Activated T-helper 1 cell treated with anti-CD3 and anti-CD28 coated beads, Interleukin-12 subunit alpha, Interleukin-12 subunit beta, Interleukin-2, Interleukin-4 antibody, amounts not matched to agents 30 ng/mL and 10 ng/mL and 1 ng/mL, durations not matched to agents 14 hours and 24 hours and 36 hours (primary cell): Measurements from ENCODE around the gene SEMG2. TPM values are rescaled to one million over a fixed set of nuclear protein-coding genes. Genes with fewer than 3 reads are reported as not detected.

Experiments
- total RNA-seq: library from RNA; stranded (reverse); gene quantifications from 2 replicates; pipeline ENCODE4 v1.2.3, GENCODE V29; 2022

The SEMG2 gene
- total RNA-seq, 1 donor from 2014 or later: not detected

Other genes with a start within 250 kb of the SEMG2 start
- 0.49 and 0.51 TPM in 2 replicates for gene KCNS1, start 120.2 kb upstream of the SEMG2 start, total RNA-seq
- gene WFDC5, start 106.2 kb upstream of the SEMG2 start, total RNA-seq: 0.27 TPM in 1 of 2 replicates, not detected in the other
- not detected in 2 replicates for gene WFDC12, start 96.9 kb upstream of the SEMG2 start, total RNA-seq
- not detected in 2 replicates for gene PI3, start 46.5 kb upstream of the SEMG2 start, total RNA-seq
- not detected in 2 replicates for gene SEMG1, start 14.3 kb upstream of the SEMG2 start, total RNA-seq
- gene SLPI, start 33.2 kb downstream of the SEMG2 start, total RNA-seq: not detected in 2 replicates
- gene RBPJL, start 85.5 kb downstream of the SEMG2 start, total RNA-seq: 0.18 TPM in 1 of 2 replicates, not detected in the other
- gene MATN4, start 86.9 kb downstream of the SEMG2 start, total RNA-seq: 2.0 and 2.1 TPM in 2 replicates
- gene SDC4, start 127.1 kb downstream of the SEMG2 start, total RNA-seq: 220 and 222 TPM in 2 replicates
- 25.6 and 26.4 TPM in 2 replicates for gene SYS1, start 141.8 kb downstream of the SEMG2 start, total RNA-seq
- 0.07 and 0.08 TPM in 2 replicates for gene TP53TG5, start 157.0 kb downstream of the SEMG2 start, total RNA-seq
- 21.7 and 24.6 TPM in 2 replicates for gene DBNDD2, start 186.9 kb downstream of the SEMG2 start, total RNA-seq
- 89.8 and 90.6 TPM in 2 replicates for gene PIGT, start 194.8 kb downstream of the SEMG2 start, total RNA-seq
- not detected in 2 replicates for gene WFDC2, start 248.4 kb downstream of the SEMG2 start, total RNA-seq